NT2/D1 (cell line): ENCODE results near the gene KLHL8.

Source experiments
- DNase-seq: peaks from one replicate; pipeline ENCODE4 v3.0.0-alpha.2; 2011; ENCODE audit warnings: low read depth, low spot score
- H3K27me3 ChIP-seq: 2 replicates; pipeline ENCODE4 v1.6.0; 2011; ENCODE audit warnings: mild to moderate bottlenecking; ENCODE audit not compliant: insufficient read length, insufficient read depth
- H3K36me3 ChIP-seq: 2 replicates; pipeline ENCODE4 v1.6.1; 2011; ENCODE audit warnings: mild to moderate bottlenecking, low read length, mixed read lengths; ENCODE audit not compliant: insufficient read depth, insufficient read length
- H3K4me1 ChIP-seq: 2 replicates; pipeline ENCODE4 v1.5.1; 2011; ENCODE audit not compliant: insufficient read depth, insufficient read length
- H3K4me3 ChIP-seq: 2 replicates; pipeline ENCODE4 v1.5.1; 2011; ENCODE audit warnings: low read depth; ENCODE audit not compliant: insufficient read length
- H3K9ac ChIP-seq: 2 replicates; pipeline ENCODE4 v1.6.0; 2011; ENCODE audit warnings: low read depth; ENCODE audit not compliant: insufficient read length
- H3K9me3 ChIP-seq: 2 replicates; pipeline ENCODE4 v1.5.1; 2011; ENCODE audit warnings: mild to moderate bottlenecking, low read length; ENCODE audit not compliant: insufficient read depth
- SUZ12 ChIP-seq: IDR thresholded peaks from 2 replicates; pipeline ENCODE4 v1.6.1; 2011; ENCODE audit not compliant: insufficient read length, insufficient read depth; ENCODE audit errors: extremely low read depth
- YY1 ChIP-seq: IDR thresholded peaks from 2 replicates; pipeline ENCODE4 v1.6.1; 2011; ENCODE audit not compliant: insufficient read length, insufficient read depth
- ZNF274 ChIP-seq: IDR thresholded peaks from 2 replicates; pipeline ENCODE4 v1.6.1; 2011; ENCODE audit warnings: mild to moderate bottlenecking, low read depth, low read length

KLHL8 gene

GRCh38 chr4:87130985-87131703, 89.3 kb downstream of the KLHL8 start:
- TF ChIP-seq ZNF274, result no peak
- TF ChIP-seq SUZ12, result no peak
- TF ChIP-seq YY1, result no peak
- no peaks in the 10 kb centered on the region for H3K9me3 ChIP-seq
- peaks cover 62% of the 10 kb centered on the region for H3K36me3 ChIP-seq
- no peak overlapping the region for H3K4me3 ChIP-seq
- no peaks in the 10 kb centered on the region for H3K27me3 ChIP-seq
- DNase-seq, result no peak
- no peak overlapping the region for H3K9ac ChIP-seq
- no peaks in the 10 kb centered on the region for H3K4me1 ChIP-seq

DNA sequence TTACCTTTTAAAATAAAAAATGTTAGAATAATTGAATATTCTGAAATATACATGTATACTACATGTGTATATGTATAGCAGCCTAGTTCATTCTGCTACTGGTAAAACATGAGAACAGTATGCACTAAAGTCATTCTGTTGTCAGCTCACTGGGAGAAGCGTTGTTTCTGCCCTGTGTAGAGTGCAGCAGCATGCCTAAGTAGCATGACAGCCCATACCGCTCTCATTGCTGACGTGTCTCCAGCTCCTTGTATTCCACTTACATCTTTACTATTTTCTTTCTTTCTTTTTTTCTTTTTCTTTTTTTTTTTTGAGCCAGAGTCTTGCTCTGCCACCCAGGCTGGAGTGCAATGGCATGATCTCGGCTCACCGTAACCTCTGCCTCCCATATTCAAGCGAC, 90.7 kb downstream of the KLHL8 start:
- no peak for DNase-seq
- Histone ChIP-seq H3K4me3 (no peak overlapping the region), H3K9me3 (no peaks in the 10 kb centered on the region), H3K27me3 (no peaks in the 10 kb centered on the region), H3K4me1 (no peaks in the 10 kb centered on the region), H3K36me3 (peaks cover 65% of the 10 kb centered on the region), H3K9ac (no peak overlapping the region)
- no peak for TF ChIP-seq ZNF274
- no peak for TF ChIP-seq SUZ12
- no peak for TF ChIP-seq YY1

GRCh38 chr4:87128006-87128705, 92.3 kb downstream of the KLHL8 start:
- Histone ChIP-seq H3K27me3 (no peaks in the 10 kb centered on the region), H3K4me1 (no peaks in the 10 kb centered on the region), H3K9me3 (no peaks in the 10 kb centered on the region), H3K36me3 (peaks cover 57% of the 10 kb centered on the region), H3K4me3 (no peak overlapping the region), H3K9ac (no peak overlapping the region)
- TF ChIP-seq YY1 (no peak), SUZ12 (no peak), ZNF274 (no peak)
- DNase-seq, result no peak

DNA sequence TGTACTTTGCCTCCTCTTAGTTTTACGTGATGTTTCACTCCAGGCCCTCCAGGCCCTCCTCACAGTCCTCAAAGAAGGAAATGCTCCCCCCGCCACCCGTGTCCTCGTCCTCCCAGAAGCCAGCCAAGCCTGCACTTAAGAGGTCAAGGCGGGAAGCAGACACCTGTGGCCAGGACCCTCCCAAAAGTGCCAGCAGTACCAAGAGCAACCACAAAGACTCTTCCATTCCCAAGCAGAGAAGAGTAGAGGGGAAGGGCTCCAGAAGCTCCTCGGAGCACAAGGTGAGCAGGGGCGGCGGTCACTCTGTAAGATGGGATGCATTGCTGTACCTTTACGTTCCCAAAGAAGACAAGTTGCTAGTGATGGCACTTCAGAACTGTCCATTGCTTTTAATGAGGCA, 94.4 kb downstream of the KLHL8 start:
- H3K9ac ChIP-seq, result no peak overlapping the region
- no peak for DNase-seq
- TF ChIP-seq SUZ12, result no peak
- TF ChIP-seq YY1, result no peak
- TF ChIP-seq ZNF274, result no peak
- no peaks in the 10 kb centered on the region for H3K27me3 ChIP-seq
- H3K4me3 ChIP-seq, result no peak overlapping the region
- no peaks in the 10 kb centered on the region for H3K4me1 ChIP-seq
- no peaks in the 10 kb centered on the region for H3K9me3 ChIP-seq
- H3K36me3 ChIP-seq, result peaks cover 53% of the 10 kb centered on the region

DNA sequence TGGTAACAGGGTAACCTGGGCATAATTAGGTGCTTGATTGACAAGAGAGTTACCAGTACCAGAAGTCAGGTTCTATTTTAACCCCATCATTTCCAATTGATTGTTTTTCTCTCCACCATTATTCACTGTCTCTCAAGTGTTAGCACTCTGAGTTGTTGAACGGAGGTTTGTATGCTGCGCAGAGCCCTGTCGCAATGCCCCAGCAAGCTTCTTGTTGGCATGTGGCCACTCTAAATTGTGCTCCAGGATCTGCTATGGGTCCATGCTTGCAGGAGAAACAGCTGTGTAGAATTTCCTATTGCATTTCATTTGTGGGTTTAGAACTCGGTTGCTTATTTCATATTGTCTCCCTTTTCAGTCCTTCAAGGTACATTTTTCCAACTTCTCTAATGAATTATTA, 98.2 kb downstream of the KLHL8 start:
- TF ChIP-seq YY1 (no peak), SUZ12 (no peak), ZNF274 (no peak)
- no peak for DNase-seq
- Histone ChIP-seq H3K9ac (no peak overlapping the region), H3K36me3 (peaks cover 52% of the 10 kb centered on the region), H3K9me3 (no peaks in the 10 kb centered on the region), H3K27me3 (no peaks in the 10 kb centered on the region), H3K4me1 (no peaks in the 10 kb centered on the region), H3K4me3 (no peak overlapping the region)

DNA sequence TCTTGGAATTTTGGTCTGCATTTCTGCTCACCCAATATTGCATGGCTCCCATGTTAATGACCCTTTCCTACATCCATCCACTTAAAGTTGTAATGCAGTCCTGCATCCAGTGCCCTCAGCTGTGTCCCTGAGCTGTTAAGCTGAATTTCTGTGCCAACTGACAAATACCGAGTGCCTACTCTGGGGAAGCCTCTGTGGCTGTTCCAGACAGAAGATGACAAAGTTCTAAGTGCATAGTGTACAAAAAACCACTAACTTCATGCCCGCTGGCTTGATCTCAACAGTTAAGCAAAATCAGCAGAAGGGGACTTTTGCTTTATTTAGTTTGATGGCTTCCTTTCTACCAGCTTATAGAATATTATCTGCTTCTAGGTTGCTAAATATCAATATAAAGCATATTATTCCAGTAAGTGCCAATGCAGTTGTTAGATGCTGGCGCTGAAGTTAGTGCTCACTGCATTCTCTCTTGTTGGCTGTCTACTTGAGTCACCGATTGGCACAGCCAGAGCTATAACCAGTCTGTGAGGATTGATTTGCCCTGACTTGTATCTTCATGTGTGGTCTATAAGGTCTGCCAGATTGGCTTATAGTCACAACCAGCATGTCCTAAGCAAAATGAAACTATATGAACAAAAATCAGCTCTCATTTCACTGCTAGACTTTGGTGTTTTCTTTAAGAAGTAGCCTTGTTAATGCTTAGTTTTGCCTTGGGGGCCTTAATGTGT, 98.9 kb downstream of the KLHL8 start:
- Histone ChIP-seq H3K4me3 (no peak overlapping the region), H3K9ac (no peak overlapping the region)

More for the DNA sequence above, 98.9 kb downstream of the KLHL8 start:
- Histone ChIP-seq H3K27me3 (no peaks in the 10 kb centered on the region), H3K4me1 (no peaks in the 10 kb centered on the region), H3K36me3 (peaks cover 52% of the 10 kb centered on the region), H3K9me3 (no peaks in the 10 kb centered on the region)
- TF ChIP-seq SUZ12 (no peak), YY1 (no peak), ZNF274 (no peak)
- DNase-seq, result no peak
